SK-N-SH (cell line): ENCODE results near the gene SLC8A2. TPM values are rescaled to one million over a fixed set of nuclear protein-coding genes. Genes with fewer than 3 reads are reported as not detected.

Experiments
- CTCF ChIA-PET: fragments of 300-600, 350-600 bp; formaldehyde crosslinking; extraction: SDS; loops from one replicate; lab custom pipeline; 2021; lab: Yijun Ruan, JAX
- POLR2A ChIA-PET: fragments of 350-600 bp; sonication (Branson Sonifier 250); formaldehyde crosslinking; extraction: SDS; loops from one replicate; lab custom pipeline; 2020; ENCODE audit warnings: antibody characterized with exemption, inconsistent platforms; lab: Yijun Ruan, JAX
- DNase-seq: peaks from one replicate; pipeline ENCODE4 v3.0.0; 2012
- H2AFZ ChIP-seq: fragments of 200-600 bp; sonication (generic); 2 replicates; pipeline ENCODE4 v1.8.1; 2016; ENCODE audit warnings: antibody characterized with exemption, mild to moderate bottlenecking, low read depth
- H3F3A ChIP-seq: fragments of 200-600 bp; sonication (generic); replicated peaks from 2 replicates; pipeline ENCODE3; 2016; ENCODE audit warnings: antibody characterized with exemption, mild to moderate bottlenecking; ENCODE audit not compliant: insufficient read depth
- H3K27ac ChIP-seq, 2 experiments: fragments of 200-500 bp in 1 of 2; fragments of 200-600 bp in 1 of 2; sonication (Bioruptor generic) in 1 of 2; sonication (generic), shearing (Covaris generic) in 1 of 2; 2 replicates each; pipeline versions ENCODE4 v1.5.1 to v1.6.1; 2014 to 2016; ENCODE audit warnings: low read depth in 2 of 2, inconsistent platforms in 1 of 2, low read length in 1 of 2, mild to moderate bottlenecking in 1 of 2, mixed read lengths in 1 of 2
- H3K27me3 ChIP-seq: fragments of 200-600 bp; sonication (generic), shearing (Covaris generic); 2 replicates; pipeline ENCODE4 v1.6.1; 2016; ENCODE audit warnings: mixed run types; ENCODE audit not compliant: insufficient read depth
- H3K36me3 ChIP-seq, 2 experiments: fragments of 200-500 bp in 1 of 2; fragments of 200-600 bp in 1 of 2; sonication (Bioruptor generic) in 1 of 2; sonication (generic) in 1 of 2; replicated peaks in 1 of 2; 2 replicates each; pipeline versions ENCODE3 to v1.5.1; 2014 to 2016; ENCODE audit warnings: low read length in 1 of 2, mild to moderate bottlenecking in 1 of 2; ENCODE audit not compliant: insufficient read depth in 2 of 2, control insufficient read depth in 1 of 2
- H3K4me1 ChIP-seq, 2 experiments: fragments of 200-500 bp in 1 of 2; fragments of 200-600 bp in 1 of 2; sonication (Bioruptor generic) in 1 of 2; sonication (generic), shearing (Covaris generic) in 1 of 2; 2 replicates each; pipeline versions ENCODE4 v1.5.1 to v1.6.1; 2014 to 2016; ENCODE audit warnings: low read depth in 1 of 2, low read length in 1 of 2, mixed run types in 1 of 2; ENCODE audit not compliant: insufficient read depth in 2 of 2, control insufficient read depth in 1 of 2
- H3K4me2 ChIP-seq: fragments of 200-600 bp; sonication (generic), shearing (Covaris generic); 2 replicates; pipeline ENCODE4 v1.6.1; 2017; ENCODE audit warnings: mixed run types
- H3K4me3 ChIP-seq, 2 experiments: fragments of 200-500 bp in 1 of 2; fragments of 200-600 bp in 1 of 2; sonication (Bioruptor generic) in 1 of 2; sonication (generic), shearing (Covaris generic) in 1 of 2; 2 replicates each; pipeline versions ENCODE4 v1.5.1 to v1.8.1; 2014 to 2016; ENCODE audit warnings: low read depth in 2 of 2, inconsistent platforms in 1 of 2, low read length in 1 of 2, mild to moderate bottlenecking in 1 of 2, mixed read lengths in 1 of 2, moderate library complexity in 1 of 2
- H3K79me2 ChIP-seq: fragments of 200-600 bp; sonication (generic); 2 replicates; pipeline ENCODE4 v1.8.1; 2017; ENCODE audit warnings: mild to moderate bottlenecking; ENCODE audit not compliant: insufficient read depth
- H3K9ac ChIP-seq: fragments of 200-600 bp; sonication (generic); 2 replicates; pipeline ENCODE4 v1.6.1; 2017; ENCODE audit warnings: mixed run types
- H3K9me2 ChIP-seq: fragments of 200-600 bp; sonication (generic); 2 replicates; pipeline ENCODE4 v1.6.1; 2017; ENCODE audit warnings: mixed run types
- H3K9me3 ChIP-seq: fragments of 200-600 bp; sonication (generic); 2 replicates; pipeline ENCODE4 v1.6.1; 2017; ENCODE audit warnings: mixed run types, mild to moderate bottlenecking, moderate library complexity
- H4K20me1 ChIP-seq: fragments of 200-600 bp; sonication (generic); 2 replicates; pipeline ENCODE4 v1.6.1; 2017; ENCODE audit warnings: mild to moderate bottlenecking, mixed run types; ENCODE audit not compliant: insufficient read depth
- EZH2phosphoT487 ChIP-seq: fragments of 200-600 bp; sonication (generic); IDR thresholded peaks from 2 replicates; pipeline ENCODE4 v1.6.1; 2017; ENCODE audit warnings: low read depth, mixed run types, mild to moderate bottlenecking, antibody characterized with exemption, moderate library complexity, borderline replicate concordance
- IRF3 ChIP-seq: fragments of 150-350 bp; IDR thresholded peaks from 2 replicates; pipeline ENCODE4 v1.6.1; 2016; ENCODE audit warnings: mild to moderate bottlenecking, low read depth, low read length
- YY1 ChIP-seq: IDR thresholded peaks from 2 replicates; pipeline ENCODE4 v1.4.0; 2012; ENCODE audit warnings: low read depth, mild to moderate bottlenecking
- WGBS: methylation state at CpG from one replicate; pipeline ENCODE4 v1.1.6; 2017; ENCODE audit warnings: low lambda C conversion rate; 5-methylcytosine and 5-hydroxymethylcytosine counted together
- polyA plus RNA-seq, 3 experiments: library from polyadenylated mRNA; depleted of rRNA; stranded (reverse); fragments of >200 nt; gene quantifications; 2 replicates each; pipeline ENCODE4 v1.2.3, GENCODE V29; 2012

SLC8A2 gene
- polyA plus RNA-seq, 1 of the 3 experiments (the other 2 are of a cell fraction), result 0.58 TPM

GRCh38 chr19:47378246-47378645 is 93.4 kb downstream of the SLC8A2 start:
- ChIA-PET CTCF (interaction anchor here (1.4 to 1.6 kb wide), 3 partner anchors 13 to 73 kb away, joined by 3 to 5 read pairs (median 5); partner anchors contain the start of gene DHX34), POLR2A (interaction anchor here (0.7 kb wide), 1 partner anchor 36 kb away, joined by 3 read pairs; no protein-coding TSS in a partner anchor)
- Histone ChIP-seq H4K20me1 (no peaks in the 10 kb centered on the region), H3K27ac (no peak overlapping the region), H3K9ac (no peak overlapping the region), H2AFZ (no peak overlapping the region), H3K4me2 (no peak overlapping the region), H3F3A (peaks cover 4% of the 10 kb centered on the region), H3K27me3 (no peaks in the 10 kb centered on the region), H3K36me3 (peaks cover 4 to 74% of the 10 kb centered on the region in 2 experiments), H3K79me2 (no peaks in the 10 kb centered on the region), H3K9me2 (no peaks in the 10 kb centered on the region), H3K4me3 (no peak overlapping the region), H3K9me3 (no peaks in the 10 kb centered on the region), H3K4me1 (no peaks in the 10 kb centered on the region)
- no peak for DNase-seq
- no peak for TF ChIP-seq IRF3
- no peak for TF ChIP-seq EZH2phosphoT487
- TF ChIP-seq YY1, result no peak
- 94% methylated on average over 10 of the region's 11 CpGs for WGBS

Other genes starting within 250 kb of the SLC8A2 start
- gene BBC3, start 240.7 kb downstream of the SLC8A2 start, polyA plus RNA-seq (2012; rRNA removed), result 14.5 and 16.1 TPM in 2 replicates
- gene CCDC9, start 215.4 kb downstream of the SLC8A2 start, polyA plus RNA-seq (2012; rRNA removed), result 9.8 and 12.4 TPM in 2 replicates
- gene INAFM1, start 197.0 kb downstream of the SLC8A2 start, polyA plus RNA-seq (2012; rRNA removed), result 3.8 and 5.5 TPM in 2 replicates
- gene C5AR1, start 162.0 kb downstream of the SLC8A2 start, polyA plus RNA-seq (2012; rRNA removed), result 1.2 and 1.3 TPM in 2 replicates
- gene C5AR2, start 139.7 kb downstream of the SLC8A2 start, polyA plus RNA-seq (2012; rRNA removed), result 0.02 TPM in 1 of 2 replicates, not detected in the other
- gene DHX34, start 122.6 kb downstream of the SLC8A2 start, polyA plus RNA-seq (2012; rRNA removed), result 14.8 and 16.4 TPM in 2 replicates
- gene MEIS3, start 52.4 kb downstream of the SLC8A2 start, polyA plus RNA-seq (2012; rRNA removed), result 61.0 and 69.8 TPM in 2 replicates
- 15.8 and 17.7 TPM in 2 replicates for gene KPTN, start 12.3 kb upstream of the SLC8A2 start, polyA plus RNA-seq (2012; rRNA removed)
- gene NAPA, start 43.2 kb upstream of the SLC8A2 start, polyA plus RNA-seq (2012; rRNA removed), result 80.0 and 84.1 TPM in 2 replicates
- gene ZNF541, start 101.3 kb upstream of the SLC8A2 start, polyA plus RNA-seq (2012; rRNA removed), result 0.08 TPM in 2 replicates
- gene BICRA, start 137.2 kb upstream of the SLC8A2 start, polyA plus RNA-seq (2012; rRNA removed), result 0.75 and 1.4 TPM in 2 replicates
- 26.3 and 55.5 TPM in 2 replicates for gene EHD2, start 241.5 kb upstream of the SLC8A2 start, polyA plus RNA-seq (2012; rRNA removed)